Trophoblast cell (in vitro differentiated cells and primary cell): Measurements from ENCODE around the gene GOLGA6A.

Source experiments
- DNase-seq, 2 donors: peaks; one replicate each; pipeline ENCODE4 v3.0.0-alpha.2; 2016
- H2AFZ ChIP-seq: 2 replicates; pipeline ENCODE4 v1.6.1; 2013; ENCODE audit warnings: low read length, moderate library complexity, mild to moderate bottlenecking; ENCODE audit not compliant: insufficient read depth, poor library complexity
- H2AK5ac ChIP-seq: 2 replicates; pipeline ENCODE4 v1.6.1; 2013; ENCODE audit warnings: mild to moderate bottlenecking, low read length
- H2BK120ac ChIP-seq: 2 replicates; pipeline ENCODE4 v1.6.1; 2013; ENCODE audit warnings: low read length, mild to moderate bottlenecking, moderate library complexity; ENCODE audit not compliant: insufficient read depth, poor library complexity
- H2BK12ac ChIP-seq: 2 replicates; pipeline ENCODE4 v1.6.1; 2013; ENCODE audit warnings: mild to moderate bottlenecking, low read length, moderate library complexity
- H2BK5ac ChIP-seq: 2 replicates; pipeline ENCODE4 v1.6.1; 2013; ENCODE audit warnings: low read length, low read depth, moderate library complexity, mild to moderate bottlenecking; ENCODE audit not compliant: poor library complexity
- H3K14ac ChIP-seq: 2 replicates; pipeline ENCODE4 v1.6.1; 2013; ENCODE audit warnings: mild to moderate bottlenecking, low read length
- H3K18ac ChIP-seq: 2 replicates; pipeline ENCODE4 v1.6.1; 2013; ENCODE audit warnings: mild to moderate bottlenecking, low read length
- H3K23ac ChIP-seq: 2 replicates; pipeline ENCODE4 v1.6.1; 2013; ENCODE audit warnings: low read length
- H3K27ac ChIP-seq: 2 replicates; pipeline ENCODE4 v1.5.1; 2013; ENCODE audit warnings: low read depth, mild to moderate bottlenecking, inconsistent platforms, low read length, moderate library complexity
- H3K27me3 ChIP-seq: 2 replicates; pipeline ENCODE4 v1.6.1; 2013; ENCODE audit warnings: inconsistent platforms, mild to moderate bottlenecking, low read length, moderate library complexity; ENCODE audit not compliant: insufficient read depth
- H3K36me3 ChIP-seq, 2 experiments: 1 replicate in 1 of 2; 2 replicates in 1 of 2; pipeline ENCODE4 v1.6.1; 2013; ENCODE audit warnings: low read length in 2 of 2, mild to moderate bottlenecking in 2 of 2, moderate library complexity in 1 of 2; ENCODE audit not compliant: insufficient read depth in 2 of 2, control insufficient read depth in 1 of 2
- H3K4ac ChIP-seq: 2 replicates; pipeline ENCODE4 v1.6.1; 2013; ENCODE audit warnings: low read depth, mild to moderate bottlenecking, low read length, moderate library complexity
- H3K4me1 ChIP-seq, 2 experiments: 1 replicate in 1 of 2; 2 replicates in 1 of 2; pipeline ENCODE4 v1.6.1; 2013; ENCODE audit warnings: low read length in 2 of 2, mild to moderate bottlenecking in 2 of 2, moderate library complexity in 1 of 2; ENCODE audit not compliant: insufficient read depth in 2 of 2, control insufficient read depth in 1 of 2
- H3K4me2 ChIP-seq: 2 replicates; pipeline ENCODE4 v1.6.1; 2013; ENCODE audit warnings: inconsistent platforms, mild to moderate bottlenecking, low read length, moderate library complexity
- H3K4me3 ChIP-seq: 2 replicates; pipeline ENCODE4 v1.5.1; 2013; ENCODE audit warnings: mild to moderate bottlenecking, low read depth, low read length, inconsistent platforms
- H3K79me1 ChIP-seq: one replicate; pipeline ENCODE4 v1.6.1; 2013; ENCODE audit warnings: low read length
- H3K79me2 ChIP-seq: 2 replicates; pipeline ENCODE4 v1.6.1; 2013; ENCODE audit warnings: low read length, mild to moderate bottlenecking; ENCODE audit not compliant: control insufficient read depth, insufficient read depth, poor library complexity
- H3K9ac ChIP-seq: 2 replicates; pipeline ENCODE4 v1.6.1; 2013; ENCODE audit warnings: mild to moderate bottlenecking, low read length
- H3K9me3 ChIP-seq: 2 replicates; pipeline ENCODE4 v1.6.1; 2013; ENCODE audit warnings: low read depth, mild to moderate bottlenecking, control low read depth, inconsistent platforms, low read length; ENCODE audit not compliant: insufficient read depth
- H4K12ac ChIP-seq: 2 replicates; pipeline ENCODE4 v1.6.1; 2013; ENCODE audit warnings: low read depth, mild to moderate bottlenecking, low read length, moderate library complexity
- H4K8ac ChIP-seq: 2 replicates; pipeline ENCODE4 v1.6.1; 2013; ENCODE audit warnings: low read depth, mild to moderate bottlenecking, low read length, moderate library complexity
- H4K91ac ChIP-seq: one replicate; pipeline ENCODE4 v1.6.1; 2013; ENCODE audit warnings: low read depth, mild to moderate bottlenecking, low read length, moderate library complexity
- WGBS: extraction: QIAGEN DNeasy Blood & Tissue Kit; methylation state at CpG from one replicate; pipeline ENCODE4 v1.1.7; 2013; ENCODE audit warnings: missing lambda C conversion rate; ENCODE audit not compliant: insufficient read length, insufficient coverage; ENCODE audit errors: extremely low coverage; 5-methylcytosine and 5-hydroxymethylcytosine counted together

Gene GOLGA6A

DNA sequence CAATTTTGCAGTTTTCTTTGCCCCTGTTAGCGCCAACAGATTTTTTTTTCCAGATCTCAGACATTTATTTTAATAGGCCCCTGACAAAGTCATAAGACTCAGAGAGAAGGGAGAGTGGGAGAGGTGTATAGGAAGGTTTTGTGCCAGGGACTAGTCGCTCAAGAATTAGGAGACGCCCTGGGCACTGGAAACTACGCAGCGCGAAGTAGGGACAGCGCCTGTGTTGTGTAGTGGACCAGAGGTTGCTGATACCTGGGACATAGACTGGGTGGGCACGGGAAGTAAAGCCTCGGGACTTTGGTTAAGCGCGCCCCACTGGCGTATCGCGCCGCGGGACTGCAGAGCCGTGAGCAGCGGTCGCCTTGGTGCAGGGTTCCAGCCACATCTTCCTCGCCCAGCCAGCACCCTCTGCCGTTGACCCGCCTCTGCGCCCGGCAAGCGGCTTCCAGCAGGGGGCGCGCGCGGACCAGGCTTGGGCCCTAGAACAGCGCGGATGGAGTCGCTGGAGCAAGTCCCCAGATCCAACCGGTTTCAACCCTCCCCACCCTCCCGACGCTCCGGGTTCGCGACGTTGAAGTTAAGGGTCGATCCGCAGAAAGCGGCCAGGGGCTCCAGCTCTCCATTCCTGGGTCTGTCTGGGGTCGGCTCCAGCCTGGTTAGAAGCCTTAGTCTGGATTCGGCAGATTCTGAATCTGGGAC is 45.1 kb upstream of the GOLGA6A start:
- no peak overlapping the region for H3K14ac ChIP-seq
- H3K4me3 ChIP-seq: no peak overlapping the region
- H3K79me1 ChIP-seq: no peaks in the 10 kb centered on the region
- no peak overlapping the region for H3K27ac ChIP-seq
- H2BK12ac ChIP-seq: no peak overlapping the region
- H3K9ac ChIP-seq: no peak overlapping the region
- H3K4ac ChIP-seq: no peak overlapping the region
- H3K4me1 ChIP-seq: peaks cover 0 to 6% of the 10 kb centered on the region in 2 experiments
- no peak overlapping the region for H4K8ac ChIP-seq
- H3K79me2 ChIP-seq: no peaks in the 10 kb centered on the region
- H3K18ac ChIP-seq: no peak overlapping the region
- peaks cover 47% of the 10 kb centered on the region for H3K27me3 ChIP-seq
- H3K23ac ChIP-seq: no peak overlapping the region
- no peak overlapping the region for H4K91ac ChIP-seq
- WGBS: no CpG with 5 or more reads among the region's 44 CpGs
- no peak overlapping the region for H2AFZ ChIP-seq
- no peak overlapping the region for H2AK5ac ChIP-seq
- no peaks in the 10 kb centered on the region for H3K36me3 ChIP-seq
- peak overlapping the region; percentile 62 for H3K4me2 ChIP-seq
- H4K12ac ChIP-seq: no peak overlapping the region
- DNase-seq: peak; percentile 83 to 93
- H2BK120ac ChIP-seq: no peak overlapping the region
- H2BK5ac ChIP-seq: no peak overlapping the region
- H3K9me3 ChIP-seq: peaks cover 12% of the 10 kb centered on the region

GRCh38 chr15:74124759-74125158 is 42.4 kb upstream of the GOLGA6A start:
- Histone ChIP-seq H3K27me3 (peaks cover 21% of the 10 kb centered on the region), H4K8ac (no peak overlapping the region), H2BK12ac (no peak overlapping the region), H3K4me1 (peaks cover 0 to 6% of the 10 kb centered on the region in 2 experiments), H4K12ac (no peak overlapping the region), H3K4me3 (no peak overlapping the region), H3K9ac (no peak overlapping the region), H3K14ac (no peak overlapping the region), H3K36me3 (no peaks in the 10 kb centered on the region), H3K9me3 (peaks cover 1% of the 10 kb centered on the region), H3K4ac (no peak overlapping the region), H2BK120ac (no peak overlapping the region), H2AK5ac (no peak overlapping the region), H3K4me2 (no peak overlapping the region), H3K79me2 (no peaks in the 10 kb centered on the region), H4K91ac (no peak overlapping the region), H2AFZ (no peak overlapping the region), H3K79me1 (no peaks in the 10 kb centered on the region), H3K27ac (no peak overlapping the region), H3K23ac (no peak overlapping the region), H2BK5ac (no peak overlapping the region), H3K18ac (no peak overlapping the region)
- WGBS: no CpG with 5 or more reads among the region's 7 CpGs
- no peak for DNase-seq

DNA sequence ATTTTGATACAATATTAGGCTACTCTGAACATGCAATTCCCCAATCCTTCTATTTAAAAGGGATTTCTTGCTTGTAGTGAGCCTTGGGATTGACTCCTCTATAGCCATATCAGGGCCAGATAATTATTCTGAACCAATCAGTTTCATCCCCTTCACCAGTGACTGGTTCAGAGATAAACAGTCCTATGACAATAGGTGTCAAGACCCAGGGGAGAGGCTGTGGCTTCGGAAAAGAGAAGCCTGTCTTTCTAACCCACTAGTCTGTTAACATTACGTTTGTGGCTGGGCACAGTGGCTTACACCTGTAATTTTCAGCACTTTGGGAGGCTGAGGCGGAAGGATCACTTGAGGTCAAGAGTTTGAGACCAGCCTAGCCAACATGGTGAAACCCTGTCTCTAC is 41.8 kb upstream of the GOLGA6A start:
- H3K4ac ChIP-seq: no peak overlapping the region
- WGBS: no CpG with 5 or more reads among the region's 3 CpGs

DNA sequence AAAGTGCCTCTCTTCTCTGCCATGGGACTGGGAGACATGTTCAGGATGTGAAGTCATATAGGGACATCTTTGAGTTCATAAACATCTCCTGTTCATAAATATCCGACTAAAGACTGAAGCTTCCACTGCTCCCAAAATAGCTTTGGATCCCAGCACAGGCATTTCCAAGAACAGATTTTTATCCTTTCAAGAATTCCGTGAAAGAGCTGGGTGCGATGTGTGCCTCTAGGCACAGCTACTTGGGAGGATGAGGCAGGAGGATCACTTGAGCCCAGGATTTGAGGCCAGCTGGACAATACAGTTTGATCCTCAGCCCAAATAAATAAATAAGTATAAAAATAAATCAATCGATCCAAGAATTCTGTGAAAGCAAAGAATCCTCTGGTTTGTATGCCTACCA is 41.3 kb upstream of the GOLGA6A start:
- Histone ChIP-seq H2BK120ac (no peak overlapping the region), H3K27me3 (peaks cover 10% of the 10 kb centered on the region), H3K9ac (no peak overlapping the region), H3K4me1 (peaks cover 0 to 6% of the 10 kb centered on the region in 2 experiments), H3K4me3 (no peak overlapping the region), H3K14ac (no peak overlapping the region), H3K18ac (no peak overlapping the region), H4K8ac (no peak overlapping the region), H3K4me2 (no peak overlapping the region), H3K36me3 (no peaks in the 10 kb centered on the region), H2BK12ac (no peak overlapping the region), H2AFZ (no peak overlapping the region), H2AK5ac (no peak overlapping the region), H3K79me2 (no peaks in the 10 kb centered on the region), H4K91ac (no peak overlapping the region), H3K79me1 (no peaks in the 10 kb centered on the region), H3K4ac (no peak overlapping the region), H3K27ac (no peak overlapping the region), H2BK5ac (no peak overlapping the region), H3K23ac (no peak overlapping the region), H3K9me3 (no peaks in the 10 kb centered on the region), H4K12ac (no peak overlapping the region)
- no peak for DNase-seq
- WGBS: no CpG with 5 or more reads among the region's 4 CpGs

More for the DNA sequence above, 41.8 kb upstream of the GOLGA6A start:
- Histone ChIP-seq H3K27me3 (peaks cover 16% of the 10 kb centered on the region), H3K9me3 (no peaks in the 10 kb centered on the region), H3K4me2 (no peak overlapping the region), H4K12ac (no peak overlapping the region), H2BK5ac (no peak overlapping the region), H2BK120ac (no peak overlapping the region), H3K27ac (no peak overlapping the region), H4K91ac (no peak overlapping the region), H3K9ac (no peak overlapping the region), H3K36me3 (no peaks in the 10 kb centered on the region), H2BK12ac (no peak overlapping the region), H2AFZ (no peak overlapping the region), H4K8ac (no peak overlapping the region), H3K4me3 (no peak overlapping the region), H3K23ac (no peak overlapping the region), H3K14ac (no peak overlapping the region), H3K79me1 (no peaks in the 10 kb centered on the region), H3K18ac (no peak overlapping the region), H3K4me1 (peaks cover 0 to 6% of the 10 kb centered on the region in 2 experiments), H3K79me2 (no peaks in the 10 kb centered on the region), H2AK5ac (no peak overlapping the region)
- DNase-seq: no peak
